HG02981 (cell line): ENCODE data around the gene COMT.
"Not testable (repeated sequence)": the region's sequence is repeated elsewhere in the genome, so short reads cannot be mapped to it uniquely, and the experiment has no call there.

ENCODE experiments used
- ATAC-seq: cut with Tn5 transposase; IDR thresholded peaks from one replicate; pipeline ENCODE4 v1.9.1; 2021; ENCODE audit warnings: mild to moderate bottlenecking, moderate library complexity; ENCODE audit not compliant: unreplicated experiment

COMT gene

GRCh38 chr22:19928207-19928606 is 13.4 kb upstream of the COMT start:
- ATAC-seq = no peak

DNA sequence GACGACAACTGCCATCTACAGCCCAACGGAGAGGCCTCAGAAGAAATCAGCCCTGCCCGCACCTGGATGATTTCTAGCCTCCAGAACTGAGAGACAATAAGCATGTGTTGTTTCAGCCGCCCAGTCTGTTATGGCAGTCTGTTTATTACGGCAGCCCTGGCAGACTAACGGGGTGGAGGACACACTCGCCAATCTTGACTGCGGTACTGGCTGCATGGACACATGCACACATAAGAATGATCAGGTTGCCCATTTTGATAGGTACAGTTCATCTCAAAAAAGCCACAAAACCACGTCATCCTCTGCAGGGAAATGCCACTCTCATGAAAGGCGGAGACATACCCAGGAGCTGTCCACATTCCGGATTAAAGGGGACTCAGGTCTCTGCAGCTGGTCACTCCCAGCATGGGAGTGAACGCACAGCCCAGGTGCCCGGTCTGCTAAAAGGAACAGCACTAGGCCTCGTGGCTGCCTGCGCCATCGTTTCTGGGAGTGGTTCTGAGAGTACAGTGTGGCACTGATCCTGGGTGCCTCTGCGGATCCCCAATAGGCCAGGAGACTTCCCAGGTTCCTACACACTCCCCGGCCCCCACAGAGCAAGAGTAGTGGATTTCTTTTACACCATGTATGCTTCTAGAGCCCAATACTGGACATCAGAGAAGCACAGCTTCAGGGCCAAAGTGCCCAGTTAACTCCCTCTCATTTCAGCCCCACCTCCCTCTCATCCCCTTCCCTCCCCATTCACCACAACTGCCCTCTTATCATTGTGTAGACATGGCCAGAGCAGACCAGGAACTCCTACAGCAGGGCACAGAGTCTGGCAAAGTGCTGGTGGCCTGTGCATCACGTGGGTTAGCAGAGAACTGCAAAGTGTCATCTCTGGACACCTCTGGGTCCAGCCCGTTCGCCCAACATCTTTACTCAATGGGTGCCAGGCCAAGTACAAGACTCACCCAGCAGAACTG is 11.7 kb upstream of the COMT start:
- ATAC-seq = no peak

- ATAC-seq = no peak
Observed at GRCh38 chr22:19930551-19931486, 10.8 kb upstream of the COMT start.

DNA sequence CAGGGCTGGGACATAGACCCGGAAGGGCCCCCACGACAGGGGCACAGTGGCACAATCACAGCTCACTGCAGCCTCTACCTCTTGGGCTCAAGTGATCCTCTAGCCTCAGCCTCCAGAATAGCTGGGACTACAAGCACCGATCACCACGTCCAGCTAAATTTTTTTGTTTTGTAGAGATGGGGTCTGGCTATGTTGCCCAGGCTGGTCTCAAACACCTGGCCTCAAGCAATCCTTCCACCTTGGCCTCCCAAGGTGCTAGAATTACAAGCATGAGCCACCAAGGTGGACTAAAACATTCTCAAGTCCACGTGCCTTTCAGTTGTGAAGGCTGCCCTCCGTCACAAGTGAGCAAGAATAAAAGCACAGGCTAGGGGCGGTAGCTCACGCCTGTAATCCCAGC is 10.1 kb upstream of the COMT start:
- no peak for ATAC-seq

DNA sequence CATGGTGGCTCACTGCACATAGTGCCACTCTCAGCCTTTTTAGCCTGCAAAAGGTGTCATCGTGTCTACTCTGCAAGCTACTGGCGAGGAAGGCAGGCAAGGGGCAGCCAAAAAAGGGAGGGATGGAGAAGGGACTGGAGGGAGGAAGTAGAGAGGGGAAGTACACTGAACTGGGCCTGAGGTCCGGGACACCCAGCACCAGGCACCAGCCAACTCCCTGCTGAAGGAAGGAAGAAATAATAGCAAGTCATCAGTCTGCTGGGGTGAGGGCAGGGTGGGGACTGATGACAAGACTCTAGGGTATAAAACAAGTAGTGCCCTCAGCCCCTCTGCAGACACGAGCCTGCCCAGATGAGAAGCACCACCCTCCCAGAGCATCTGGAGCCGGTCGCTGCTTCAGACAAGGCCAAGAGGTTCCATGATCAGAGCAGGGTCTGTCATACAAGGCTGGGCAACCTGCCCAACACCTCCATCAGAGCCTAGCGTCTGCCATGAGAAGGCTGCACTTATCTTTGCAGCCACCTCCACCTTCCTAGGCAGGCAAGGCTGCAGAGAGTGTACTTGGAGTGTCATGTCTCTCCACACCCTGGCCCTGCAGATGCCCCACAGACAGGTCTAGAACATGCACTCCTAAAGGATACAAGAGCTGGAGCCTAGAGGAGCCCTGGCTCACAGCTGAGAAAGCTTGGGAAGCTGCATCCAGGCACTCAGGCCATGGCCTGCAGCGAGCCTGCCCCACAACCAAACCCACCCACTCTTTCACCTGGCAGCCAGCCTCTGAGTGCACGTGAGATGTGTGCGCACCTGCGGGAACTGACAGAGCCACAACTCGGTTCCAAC is 9.0 kb upstream of the COMT start:
- no peak for ATAC-seq

- ATAC-seq = no peak
Observed at GRCh38 chr22:19933341-19934241, 8.0 kb upstream of the COMT start.

- ATAC-seq = not testable (repeated sequence)
Observed at GRCh38 chr22:19935123-19935718, 6.4 kb upstream of the COMT start.

GRCh38 chr22:19936513-19936912 is 5.1 kb upstream of the COMT start:
- ATAC-seq = no peak

DNA sequence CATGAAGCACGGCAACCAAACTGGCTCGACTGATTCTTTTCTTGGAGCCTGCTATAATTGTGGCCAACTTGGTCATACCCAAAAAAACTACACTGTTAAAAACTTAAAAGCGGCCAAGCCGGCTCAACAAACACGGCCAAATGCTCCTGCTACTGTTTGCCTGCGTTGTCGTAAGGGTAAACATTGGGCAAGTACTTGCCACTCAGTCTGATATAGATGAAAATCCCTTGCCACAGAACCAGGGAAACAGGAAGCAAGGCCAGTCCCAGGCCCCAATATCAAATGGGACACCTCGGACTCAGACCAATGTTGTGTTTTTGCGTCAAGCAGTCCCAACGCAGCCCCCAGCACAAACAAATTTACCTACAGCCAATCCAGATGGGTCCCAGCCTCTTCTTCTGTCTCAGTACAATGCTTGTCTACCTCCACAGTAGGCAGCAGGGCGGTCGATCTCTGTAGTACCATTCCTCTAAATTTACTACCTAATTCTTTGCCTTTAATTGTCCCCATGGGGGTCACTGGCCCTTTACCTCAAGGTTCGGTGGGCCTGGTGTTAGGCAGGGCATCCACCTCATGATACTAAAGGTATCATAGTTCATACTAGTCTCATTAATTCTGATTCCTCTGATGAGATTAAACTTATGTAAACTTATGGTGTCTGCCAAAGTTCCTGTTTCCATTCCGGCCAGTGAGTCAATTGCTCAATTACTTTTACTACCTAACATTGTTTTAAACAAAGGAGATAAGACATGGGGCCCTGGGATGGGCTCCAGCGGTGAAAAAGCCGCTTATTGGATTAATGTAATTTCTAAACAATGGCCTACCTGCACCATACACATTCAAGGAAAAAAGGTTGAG is 3.7 kb upstream of the COMT start:
- ATAC-seq = no peak

DNA sequence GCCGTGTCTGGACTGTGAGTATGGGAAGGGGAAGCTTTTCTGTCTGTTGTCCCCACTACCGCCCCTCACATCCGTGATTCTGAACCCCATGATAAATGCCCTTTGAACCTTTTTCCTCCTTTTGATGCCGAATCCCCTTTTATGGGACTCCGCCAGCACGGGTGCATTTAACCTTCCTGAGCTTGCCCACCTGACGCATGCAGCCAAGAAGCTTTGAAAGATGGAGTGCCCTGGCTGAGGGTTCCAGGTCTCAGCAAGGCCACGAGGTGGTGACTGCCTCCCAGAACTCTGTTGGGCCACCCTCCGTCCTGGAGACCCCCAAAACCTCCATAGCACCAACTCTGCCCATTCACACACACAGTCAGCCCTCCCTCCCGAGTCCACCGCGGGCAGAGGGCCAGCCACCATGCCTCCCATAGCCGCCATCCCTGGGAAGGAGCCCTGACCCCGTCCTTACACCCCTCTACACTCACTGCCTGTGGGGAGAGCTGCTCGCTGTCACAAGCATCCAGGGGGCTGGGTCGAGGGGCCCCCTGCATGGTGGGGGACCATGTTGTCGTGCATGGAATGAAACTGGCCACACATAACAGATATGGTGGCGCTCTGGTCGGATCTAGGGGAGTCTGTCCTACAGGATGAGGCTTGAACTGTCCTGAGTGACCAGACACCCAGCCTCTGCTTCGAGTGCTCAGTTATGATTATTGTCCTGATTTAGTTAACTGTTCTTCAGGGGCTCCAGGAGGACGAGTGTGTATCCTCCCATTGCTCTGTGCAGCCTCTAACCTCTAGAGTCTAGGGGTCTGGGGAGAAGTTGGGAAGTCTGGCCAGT is 822 bp upstream of the COMT start:
- ATAC-seq = no peak

DNA sequence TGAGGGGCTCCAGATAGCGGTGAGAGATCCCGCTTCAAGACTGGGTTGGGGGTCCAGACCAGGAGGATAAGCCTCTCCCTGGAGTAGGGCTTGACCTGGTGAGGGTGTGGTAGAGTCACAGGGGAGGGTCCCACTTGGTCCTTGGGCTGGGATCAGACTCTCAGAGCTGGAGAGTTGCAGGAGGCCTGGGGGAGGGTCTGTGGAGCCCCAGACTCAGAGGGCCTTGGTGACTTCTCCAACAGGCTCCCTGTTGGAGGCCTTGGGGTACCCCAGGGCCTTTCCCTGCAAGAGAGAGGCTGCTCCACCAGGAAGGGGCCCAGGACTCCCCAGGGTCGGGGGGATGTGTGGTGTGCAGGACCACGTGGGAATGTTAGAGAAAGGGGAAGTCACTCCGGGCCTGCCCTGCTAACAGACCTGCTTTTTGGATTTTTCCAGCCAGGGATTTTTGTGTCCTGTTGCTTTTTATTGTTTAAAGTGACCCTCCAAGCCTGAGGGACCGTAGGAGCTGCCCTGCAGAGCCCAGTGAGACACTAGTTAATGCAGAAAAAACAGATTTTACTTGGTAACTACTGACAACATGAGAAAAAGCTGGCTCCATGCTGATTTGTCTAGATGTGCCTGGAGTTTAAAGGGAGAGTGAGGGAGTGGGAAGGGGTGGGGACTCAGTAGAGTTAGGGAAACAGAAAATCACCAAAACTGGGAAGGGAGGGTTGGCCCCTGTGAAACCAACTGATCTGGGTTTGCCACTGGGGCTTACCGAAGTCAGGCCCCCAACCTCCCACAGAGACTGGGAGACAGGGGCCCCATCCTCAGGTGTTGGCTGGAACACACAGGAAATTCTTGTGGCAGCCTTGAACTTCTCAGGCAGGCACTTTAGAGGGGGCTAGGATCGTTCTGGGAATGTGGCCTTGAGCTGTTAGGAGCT is 847 bp downstream of the COMT start:
- ATAC-seq = no peak

DNA sequence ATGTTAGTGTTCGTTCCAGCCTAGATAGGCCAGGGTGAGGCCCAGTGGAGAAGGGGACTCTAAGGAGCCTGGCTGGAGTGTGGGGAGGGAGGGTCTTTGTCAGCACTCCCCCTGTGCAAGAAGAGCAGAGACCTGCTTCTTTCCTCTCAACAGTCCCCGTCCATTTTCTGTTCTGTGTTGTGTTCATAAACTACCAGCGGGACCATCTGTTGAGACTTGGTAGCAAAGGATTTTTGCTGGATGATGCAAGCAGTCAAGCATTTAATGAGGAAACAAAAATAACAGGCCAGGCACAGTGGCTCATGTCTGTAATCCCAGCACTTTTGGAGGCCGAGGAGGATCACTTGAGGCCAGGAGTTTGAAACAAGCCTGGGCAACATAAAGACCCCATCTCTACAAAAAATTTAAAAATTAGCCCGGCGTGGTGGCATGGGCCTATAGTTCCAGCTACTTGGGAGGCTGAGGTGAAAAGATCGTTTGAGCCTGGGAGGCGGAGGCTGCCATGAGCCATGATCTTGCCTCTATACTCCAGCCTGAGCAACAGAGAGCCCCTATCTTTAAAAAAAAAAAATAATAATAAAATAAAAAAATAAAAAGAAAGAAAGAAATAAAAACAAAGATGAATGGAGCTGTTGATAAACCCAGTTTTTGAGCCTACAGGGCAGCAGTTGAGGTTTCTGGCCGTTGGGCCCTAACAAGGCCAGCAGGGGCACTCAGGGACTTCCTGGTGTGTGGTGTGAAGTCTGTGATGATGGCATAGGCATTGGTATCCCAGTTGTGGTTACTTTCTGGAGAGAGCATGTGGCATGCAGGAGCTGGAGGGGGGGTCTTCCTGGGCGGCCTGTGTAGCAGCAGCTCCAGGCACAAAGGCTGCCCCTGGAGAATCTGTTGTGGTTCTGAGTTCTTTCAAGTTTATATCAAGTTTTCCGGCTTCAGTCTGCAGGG is 1.8 kb downstream of the COMT start:
- no peak for ATAC-seq

- ATAC-seq = no peak
Observed at GRCh38 chr22:19948057-19948760, 6.6 kb downstream of the COMT start.

DNA sequence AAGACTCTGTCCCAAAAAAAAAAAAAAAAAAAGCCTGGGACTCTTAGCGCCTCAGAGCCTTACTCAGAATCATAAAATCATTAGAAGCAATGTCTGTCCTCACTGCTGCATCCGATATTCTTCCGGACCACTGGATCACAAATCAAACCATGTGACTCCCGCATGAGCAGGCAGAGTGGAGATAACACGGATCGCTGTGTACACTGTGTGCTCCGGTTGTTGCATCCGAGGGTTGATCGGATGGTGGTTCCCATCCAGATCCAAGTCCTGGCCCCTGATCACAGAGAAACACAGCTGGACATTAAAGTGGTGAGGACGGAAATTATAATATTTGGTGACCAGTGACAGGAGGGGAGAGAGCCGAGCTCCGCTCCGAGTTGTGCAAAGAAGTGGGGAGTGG is 9.8 kb downstream of the COMT start:
- ATAC-seq = no peak
